Activated CD8-positive, alpha-beta T cell treated with anti-CD3 and anti-CD28 coated beads for 36 hours (primary cell): Measurements from ENCODE around the gene TCEA2. TPM values are rescaled to one million over a fixed set of nuclear protein-coding genes. Genes with fewer than 3 reads are reported as not detected.

Source experiments
- ATAC-seq: fragments of 200-7000 bp; cut with Tn5 transposase; one replicate; pipeline ENCODE4 v1.10.0; 2021; ENCODE audit warnings: mild to moderate bottlenecking, moderate library complexity
- CTCF ChIA-PET: fragments of 350-600 bp; sonication (Branson Sonifier 250); formaldehyde crosslinking; loops from one replicate; lab custom pipeline; 2021; ENCODE audit warnings: antibody characterized with exemption; lab: Charles Lee
- POLR2A ChIA-PET: fragments of 350-600 bp; sonication (Branson Sonifier 250); formaldehyde crosslinking; loops from one replicate; lab custom pipeline; 2021; ENCODE audit warnings: antibody characterized with exemption; lab: Charles Lee
- DNase-seq: peaks from one replicate; pipeline ENCODE4 v3.0.0-alpha.2; 2020
- H3K27ac Mint-ChIP-seq: one replicate; pipeline ENCODE4 v1.8.0; 2021; ENCODE audit warnings: mild to moderate bottlenecking, mixed read lengths
- H3K27me3 Mint-ChIP-seq: one replicate; pipeline ENCODE4 v1.8.0; 2021; ENCODE audit warnings: mixed read lengths
- H3K36me3 Mint-ChIP-seq: one replicate; pipeline ENCODE4 v1.8.0; 2021; ENCODE audit warnings: low read depth, mixed read lengths
- H3K4me1 Mint-ChIP-seq: one replicate; pipeline ENCODE4 v1.8.0; 2021; ENCODE audit warnings: low read depth, mixed read lengths
- H3K4me3 Mint-ChIP-seq: one replicate; pipeline ENCODE4 v1.8.0; 2021; ENCODE audit warnings: mild to moderate bottlenecking, moderate library complexity, mixed read lengths
- H3K9me3 Mint-ChIP-seq: one replicate; pipeline ENCODE4 v1.8.0; 2021; ENCODE audit warnings: mixed read lengths
- CTCF ChIP-seq: fragments of 200-600 bp; IDR thresholded peaks from one replicate; pipeline ENCODE4 v1.8.0; 2022; ENCODE audit warnings: antibody characterized with exemption, mild to moderate bottlenecking
- intact Hi-C: fragments of 100-400 bp; cut with micrococcal nuclease; formaldehyde crosslinking; loops from one replicate; pipeline ENCODE4 v1.10.0; 2022
- total RNA-seq, 2 experiments: library from RNA; stranded (reverse); gene quantifications; one replicate each; pipeline ENCODE4 v1.2.3, GENCODE V29; 2021

TCEA2 gene
- total RNA-seq, 2 experiments from 2014 or later, result 30.0 to 33.0 TPM

DNA sequence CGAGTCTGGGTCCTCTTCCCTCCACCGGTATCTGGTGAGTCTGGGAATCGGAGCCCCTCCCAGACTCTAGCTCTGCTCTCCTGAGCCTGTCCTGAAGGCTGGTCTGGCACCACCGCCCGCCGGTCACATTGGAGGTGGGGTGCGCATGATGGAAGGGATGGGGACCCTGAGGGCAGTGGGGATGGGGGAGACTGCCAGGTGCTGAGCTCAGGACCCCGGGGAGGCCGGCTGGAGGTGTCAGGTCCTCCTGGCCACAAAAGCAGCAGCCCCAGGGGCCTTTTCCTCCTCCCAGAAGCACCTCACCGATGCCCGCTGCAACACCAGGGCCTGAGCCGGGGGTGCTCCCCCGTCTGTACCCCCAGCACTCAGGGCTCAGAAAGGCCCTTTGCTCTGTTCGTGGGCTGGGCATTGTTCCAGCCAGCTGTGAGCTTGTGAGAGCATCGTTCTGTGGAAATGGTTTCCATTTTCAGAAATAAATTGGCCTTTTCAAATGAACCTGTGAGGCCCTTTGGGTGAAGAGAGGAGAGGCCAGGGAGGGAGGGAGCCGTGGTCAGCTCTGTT lies 46.9 kb downstream of the TCEA2 start:
- Mint-ChIP-seq H3K27me3 (no peaks in the 10 kb centered on the region), H3K4me1 (peaks cover 4% of the 10 kb centered on the region), H3K36me3 (no peaks in the 10 kb centered on the region), H3K9me3 (no peaks in the 10 kb centered on the region), H3K27ac (no peak overlapping the region), H3K4me3 (no peak overlapping the region)
- ChIA-PET CTCF (interaction anchor here (0.6 to 1.0 kb wide), 3 partner anchors 10 to 133 kb away, joined by 3 read pairs; no protein-coding TSS in a partner anchor), POLR2A (no interaction called here)
- DNase-seq, result no peak
- no peak for TF ChIP-seq CTCF
- no peak for ATAC-seq
- intact Hi-C loops, result no loop called here

- no peaks in the 10 kb centered on the region for H3K36me3 Mint-ChIP-seq
- H3K4me1 Mint-ChIP-seq, result peaks cover 4% of the 10 kb centered on the region
- ChIA-PET CTCF (no interaction called here), POLR2A (no interaction called here)
- H3K27ac Mint-ChIP-seq, result no peak overlapping the region
- no peak for TF ChIP-seq CTCF
- ATAC-seq (no peak), DNase-seq (no peak)
- H3K27me3 Mint-ChIP-seq, result no peaks in the 10 kb centered on the region
- no peaks in the 10 kb centered on the region for H3K9me3 Mint-ChIP-seq
- H3K4me3 Mint-ChIP-seq, result no peak overlapping the region
- intact Hi-C loops, result no loop called here
These were observed 47.5 kb downstream of the TCEA2 start for GRCh38 chr20:64110411-64111068.

GRCh38 chr20:64111841-64112641 lies 49.0 kb downstream of the TCEA2 start:
- intact Hi-C loops, result no loop called here
- H3K27ac Mint-ChIP-seq, result no peak overlapping the region
- H3K9me3 Mint-ChIP-seq, result no peaks in the 10 kb centered on the region
- no peak for TF ChIP-seq CTCF
- DNase-seq, result no peak
- ATAC-seq, result no peak
- H3K27me3 Mint-ChIP-seq, result no peaks in the 10 kb centered on the region
- CTCF ChIA-PET, result interaction anchor here (0.7 to 1.4 kb wide), 3 partner anchors 9 to 28 kb away, joined by 3 to 5 read pairs (median 4); partner anchors contain the start of gene LKAAEAR1
- H3K4me1 Mint-ChIP-seq, result peaks cover 4% of the 10 kb centered on the region
- H3K36me3 Mint-ChIP-seq, result no peaks in the 10 kb centered on the region
- POLR2A ChIA-PET, result no interaction called here
- H3K4me3 Mint-ChIP-seq, result no peak overlapping the region

- intact Hi-C loops, result no loop called here
- H3K4me3 Mint-ChIP-seq, result no peak overlapping the region
- no peaks in the 10 kb centered on the region for H3K27me3 Mint-ChIP-seq
- no peak for TF ChIP-seq CTCF
- CTCF ChIA-PET, result interaction anchor here (1.2 to 1.4 kb wide), 2 partner anchors 8 to 10 kb away, joined by 4 to 5 read pairs; no protein-coding TSS in a partner anchor
- no peaks in the 10 kb centered on the region for H3K36me3 Mint-ChIP-seq
- no peak overlapping the region for H3K27ac Mint-ChIP-seq
- ATAC-seq (no peak), DNase-seq (no peak)
- H3K9me3 Mint-ChIP-seq, result no peaks in the 10 kb centered on the region
- H3K4me1 Mint-ChIP-seq, result no peaks in the 10 kb centered on the region
- POLR2A ChIA-PET, result no interaction called here
These were observed 49.9 kb downstream of the TCEA2 start for GRCh38 chr20:64112691-64113443.
